EL (cell line): ENCODE data around the gene ANXA2.
"Not testable (repeated sequence)": the region's sequence is repeated elsewhere in the genome, so short reads cannot be mapped to it uniquely, and the experiment has no call there.

Experiments
- DNase-seq: peaks from one replicate; pipeline ENCODE4 v3.0.0-alpha.2; 2016

ANXA2 gene

GRCh38 chr15:60408463-60408981 is 10.7 kb upstream of the ANXA2 start:
- DNase-seq: peak; percentile 86

- DNase-seq: peak; percentile 90
Observed at GRCh38 chr15:60407415-60407805, 9.6 kb upstream of the ANXA2 start.

- no peak for DNase-seq
Observed at GRCh38 chr15:60406513-60407414, 9.0 kb upstream of the ANXA2 start.

- DNase-seq: no peak
Observed at GRCh38 chr15:60405399-60405798, 7.6 kb upstream of the ANXA2 start.

- DNase-seq: not testable (repeated sequence)
Observed at GRCh38 chr15:60404351-60404750, 6.6 kb upstream of the ANXA2 start.

GRCh38 chr15:60400944-60401343 is 3.2 kb upstream of the ANXA2 start:
- DNase-seq: peak; percentile 8

GRCh38 chr15:60399931-60400330 is 2.1 kb upstream of the ANXA2 start:
- peak; percentile 89 for DNase-seq

- DNase-seq: peak; percentile 63
Observed at GRCh38 chr15:60399246-60399915, 1.6 kb upstream of the ANXA2 start.

- peak; percentile 79 for DNase-seq
Observed at GRCh38 chr15:60396958-60397771, 621 bp downstream of the ANXA2 start.

- DNase-seq: peak; percentile 52
Observed at GRCh38 chr15:60396560-60396957, 1.2 kb downstream of the ANXA2 start.

- DNase-seq: peak; percentile 54
Observed at GRCh38 chr15:60396100-60396499, 1.7 kb downstream of the ANXA2 start.

GRCh38 chr15:60395276-60396011 is 2.3 kb downstream of the ANXA2 start:
- DNase-seq: peak; percentile 41

- DNase-seq: peak; percentile 80
Observed at GRCh38 chr15:60394689-60395097, 3.1 kb downstream of the ANXA2 start.

- DNase-seq: peak; percentile 99
Observed at GRCh38 chr15:60392986-60393790, 4.6 kb downstream of the ANXA2 start.

GRCh38 chr15:60392601-60392985 is 5.2 kb downstream of the ANXA2 start:
- DNase-seq: peak; percentile 80

- no peak for DNase-seq
Observed at GRCh38 chr15:60391722-60392315, 6.0 kb downstream of the ANXA2 start.

GRCh38 chr15:60390871-60391501 is 6.8 kb downstream of the ANXA2 start:
- peak; percentile 95 for DNase-seq

GRCh38 chr15:60390231-60390630 is 7.6 kb downstream of the ANXA2 start:
- DNase-seq: peak; percentile 44

- peak; percentile 36 for DNase-seq
Observed at GRCh38 chr15:60389261-60390077, 8.3 kb downstream of the ANXA2 start.

GRCh38 chr15:60387321-60387720 is 10.5 kb downstream of the ANXA2 start:
- peak; percentile 0 for DNase-seq
